HCT116 (cell line): ENCODE measurements around the gene CPNE8. TPM values are rescaled to one million over a fixed set of nuclear protein-coding genes. Genes with fewer than 3 reads are reported as not detected.

Experiments
- ATAC-seq: fragments of 200-7000 bp; cut with Tn5 transposase; 2 replicates; pipeline ENCODE4 v1.9.1; 2020; ENCODE audit warnings: mild to moderate bottlenecking, moderate library complexity
- BruUV-seq: library from RNA; stranded (reverse); fragments of 400-500 nt; replicated peaks from 2 replicates; lab custom pipeline; 2021; lab: Mats Ljungman, UMichigan
- CTCF ChIA-PET: fragments of 300-600 bp; sonication (Branson Sonifier 250); formaldehyde crosslinking; loops from one replicate; lab custom pipeline; 2021; ENCODE audit warnings: antibody characterized with exemption; lab: Charles Lee
- POLR2A ChIA-PET: fragments of 300-600, 350-600 bp; sonication (Branson Sonifier 250); formaldehyde crosslinking; loops from one replicate; lab custom pipeline; 2021; ENCODE audit warnings: antibody characterized with exemption; lab: Charles Lee
- RAD21 ChIA-PET, 2 experiments: fragments of 300-600 bp; sonication (Branson Sonifier 250); formaldehyde crosslinking; loops; one replicate each; lab custom pipeline; 2023; ENCODE audit warnings: low total read pairs in 2 of 2; ENCODE audit not compliant: uncharacterized antibody in 2 of 2, unreplicated experiment in 2 of 2, low non-redundant PET in 1 of 2; lab: Charles Lee
- DNase-seq: peaks from one replicate; pipeline ENCODE4 v3.0.0-alpha.2; 2010; ENCODE audit warnings: low read depth, low spot score
- H2AFZ ChIP-seq: fragments of 200-600 bp; shearing (Covaris generic), sonication (generic); 2 replicates; pipeline ENCODE4 v1.6.1; 2017; ENCODE audit warnings: low read depth, mixed run types, mixed read lengths, antibody characterized with exemption, low read length; ENCODE audit not compliant: poor library complexity, severe bottlenecking
- H3K27ac ChIP-seq: 2 replicates; pipeline ENCODE4 v1.5.1; 2012; ENCODE audit warnings: low read depth, low read length
- H3K27me3 ChIP-seq: fragments of 200-600 bp; sonication (generic); 2 replicates; pipeline ENCODE4 v1.6.1; 2016; ENCODE audit warnings: mixed run types, low read length, mixed read lengths; ENCODE audit not compliant: insufficient read depth
- H3K36me3 ChIP-seq, 2 experiments: fragments of 200-500 bp in 1 of 2; fragments of 200-600 bp in 1 of 2; sonication (Bioruptor generic) in 1 of 2; sonication (generic) in 1 of 2; 2 replicates each; pipeline versions ENCODE4 v1.5.1 to v1.6.1; 2014 to 2016; ENCODE audit warnings: low read length in 2 of 2, inconsistent platforms in 1 of 2, mixed read lengths in 1 of 2, mixed run types in 1 of 2; ENCODE audit not compliant: insufficient read depth in 2 of 2, control insufficient read depth in 1 of 2
- H3K4me1 ChIP-seq, 2 experiments: fragments of 200-600 bp in 1 of 2; sonication (generic) in 1 of 2; 2 replicates each; pipeline versions ENCODE4 v1.5.1 to v1.6.1; 2012 to 2017; ENCODE audit warnings: low read length in 2 of 2, inconsistent platforms in 1 of 2, mild to moderate bottlenecking in 1 of 2, mixed read lengths in 1 of 2, mixed run types in 1 of 2, moderate library complexity in 1 of 2; ENCODE audit not compliant: insufficient read depth in 2 of 2, control insufficient read depth in 1 of 2
- H3K4me2 ChIP-seq: fragments of 200-600 bp; sonication (generic); 2 replicates; pipeline ENCODE4 v1.6.1; 2017; ENCODE audit warnings: mixed run types, low read length, mixed read lengths
- H3K4me3 ChIP-seq, 2 experiments: fragments of 200-600 bp in 1 of 2; sonication (generic) in 1 of 2; replicated peaks in 1 of 2; 2 replicates each; pipeline ENCODE4 v1.5.1; 2011 to 2016; ENCODE audit warnings: low read length in 2 of 2, control low read depth in 1 of 2, low read depth in 1 of 2, mild to moderate bottlenecking in 1 of 2, mixed read lengths in 1 of 2, mixed run types in 1 of 2
- H3K79me2 ChIP-seq: fragments of 200-600 bp; sonication (generic); 2 replicates; pipeline ENCODE4 v1.6.1; 2017; ENCODE audit warnings: mild to moderate bottlenecking, mixed run types, low read length, moderate library complexity, mixed read lengths; ENCODE audit not compliant: insufficient read depth
- H3K9ac ChIP-seq: fragments of 200-600 bp; sonication (generic); 2 replicates; pipeline ENCODE4 v1.6.1; 2016; ENCODE audit warnings: low read length, mixed read lengths
- H3K9me2 ChIP-seq: fragments of 200-600 bp; sonication (generic), shearing (Covaris generic); 2 replicates; pipeline ENCODE4 v1.6.1; 2017; ENCODE audit warnings: mixed run types, mild to moderate bottlenecking, moderate library complexity; ENCODE audit not compliant: insufficient read depth
- H3K9me3 ChIP-seq, 2 experiments: fragments of 200-500 bp in 1 of 2; fragments of 200-600 bp in 1 of 2; sonication (Bioruptor generic) in 1 of 2; sonication (generic) in 1 of 2; 2 replicates each; pipeline ENCODE4 v1.6.1; 2014 to 2017; ENCODE audit warnings: low read length in 2 of 2, mixed read lengths in 2 of 2, inconsistent platforms in 1 of 2, low read depth in 1 of 2, mild to moderate bottlenecking in 1 of 2, mixed run types in 1 of 2, moderate library complexity in 1 of 2; ENCODE audit not compliant: control insufficient read depth in 1 of 2, insufficient read depth in 1 of 2
- H4K20me1 ChIP-seq: fragments of 200-600 bp; sonication (generic), shearing (Covaris generic); 2 replicates; pipeline ENCODE4 v1.6.1; 2017; ENCODE audit warnings: mixed run types, mild to moderate bottlenecking, moderate library complexity; ENCODE audit not compliant: insufficient read depth
- CBX3 ChIP-seq: IDR thresholded peaks from 2 replicates; pipeline ENCODE4 v1.6.1; 2012; ENCODE audit warnings: low read depth
- EGR1 ChIP-seq: IDR thresholded peaks from 2 replicates; pipeline ENCODE4 v1.6.1; 2012; ENCODE audit warnings: low read depth
- ELF1 ChIP-seq: IDR thresholded peaks from 2 replicates; pipeline ENCODE4 v1.6.1; 2012; ENCODE audit warnings: low read depth, borderline replicate concordance
- EZH2 ChIP-seq: fragments of 200-600 bp; sonication (generic); IDR thresholded peaks from 2 replicates; pipeline ENCODE4 v1.6.1; 2017; ENCODE audit warnings: antibody characterized with exemption, mixed run types
- EZH2phosphoT487 ChIP-seq: fragments of 200-600 bp; IDR thresholded peaks from 2 replicates; pipeline ENCODE4 v1.6.1; 2018; ENCODE audit warnings: antibody characterized with exemption, borderline replicate concordance
- JUND ChIP-seq: IDR thresholded peaks from 2 replicates; pipeline ENCODE4 v1.6.1; 2012
- POLR2A ChIP-seq: IDR thresholded peaks from 2 replicates; pipeline ENCODE4 v1.7.0; 2011; ENCODE audit warnings: borderline replicate concordance; ENCODE audit not compliant: insufficient read depth, insufficient read length; ENCODE audit errors: extremely low read depth
- REST ChIP-seq: IDR thresholded peaks from 2 replicates; pipeline ENCODE4 v1.6.1; 2012; ENCODE audit warnings: low read depth
- SP1 ChIP-seq: IDR thresholded peaks from 2 replicates; pipeline ENCODE4 v1.6.1; 2012; ENCODE audit warnings: low read depth
- TCF7L2 ChIP-seq: IDR thresholded peaks from 2 replicates; pipeline ENCODE4 v1.7.0; 2011; ENCODE audit warnings: borderline replicate concordance, inconsistent platforms; ENCODE audit not compliant: insufficient read depth, insufficient read length; ENCODE audit errors: extremely low read depth
- ZBTB33 ChIP-seq: IDR thresholded peaks from 2 replicates; pipeline ENCODE4 v1.6.1; 2011; ENCODE audit warnings: mild to moderate bottlenecking, low read length, moderate library complexity; ENCODE audit not compliant: insufficient replicate concordance; ENCODE audit errors: extremely low read depth
- ZFX ChIP-seq: fragments of 450-650 bp; IDR thresholded peaks from 2 replicates; pipeline ENCODE4 v1.6.1; 2017
- intact Hi-C: fragments of 100-400 bp; cut with micrococcal nuclease; formaldehyde crosslinking; loops from 2 replicates; pipeline ENCODE4 v1.10.0; 2022
- total RNA-seq: library from RNA; stranded (reverse); gene quantifications from one replicate; pipeline ENCODE4 v1.2.1, GENCODE V29; 2021; ENCODE audit not compliant: unreplicated experiment

Gene CPNE8
- total RNA-seq, 1 experiment from 2014 or later, result 14.2 TPM

GRCh38 chr12:38788106-38788505, 117.3 kb downstream of the CPNE8 start:
- H3K27me3 ChIP-seq, result no peaks in the 10 kb centered on the region
- no peaks in the 10 kb centered on the region for H3K36me3 ChIP-seq
- intact Hi-C loops, result no loop called here
- ChIA-PET POLR2A (no interaction called here), CTCF (no interaction called here), RAD21 (no interaction called here)
- TF ChIP-seq REST, result no peak
- H3K4me2 ChIP-seq, result no peak overlapping the region
- peaks cover 0 to 8% of the 10 kb centered on the region in 2 experiments; a peak in 2 of 4 replicates for H3K9me3 ChIP-seq
- H4K20me1 ChIP-seq, result no peaks in the 10 kb centered on the region
- no peak overlapping the region for H3K4me3 ChIP-seq
- H2AFZ ChIP-seq, result no peak overlapping the region
- H3K4me1 ChIP-seq, result no peaks in the 10 kb centered on the region
- no peak overlapping the region for H3K9ac ChIP-seq
- H3K79me2 ChIP-seq, result no peaks in the 10 kb centered on the region
- BruUV-seq, result no TSS peak
- no peak overlapping the region for H3K27ac ChIP-seq
- DNase-seq (no peak), ATAC-seq (no peak)
- H3K9me2 ChIP-seq, result no peaks in the 10 kb centered on the region

- Histone ChIP-seq H3K36me3 (no peaks in the 10 kb centered on the region), H3K4me1 (no peaks in the 10 kb centered on the region), H3K79me2 (no peaks in the 10 kb centered on the region), H3K4me3 (no peak overlapping the region), H3K9ac (no peak overlapping the region), H3K27me3 (no peaks in the 10 kb centered on the region), H2AFZ (no peak overlapping the region), H3K4me2 (no peak overlapping the region), H3K9me3 (peaks cover 0 to 8% of the 10 kb centered on the region in 2 experiments; a peak in 2 of 4 replicates), H4K20me1 (no peaks in the 10 kb centered on the region), H3K9me2 (no peaks in the 10 kb centered on the region), H3K27ac (no peak overlapping the region)
- CTCF ChIA-PET, result no interaction called here
- ATAC-seq (no peak), DNase-seq (no peak)
- RAD21 ChIA-PET, result no interaction called here
- POLR2A ChIA-PET, result no interaction called here
- BruUV-seq, result no TSS peak
- intact Hi-C loops, result no loop called here
- TF ChIP-seq JUND (no peak), ZBTB33 (no peak), POLR2A (no peak), ZFX (no peak), REST (no peak), EZH2phosphoT487 (no peak), EGR1 (no peak), TCF7L2 (no peak), CBX3 (no peak), ELF1 (no peak), EZH2 (no peak), SP1 (no peak)
Observed at GRCh38 chr12:38785381-38785780, 120.0 kb downstream of the CPNE8 start.
